HG02840 (cell line): ENCODE measurements around the gene ETV6.
"Not testable (repeated sequence)": the region's sequence is repeated elsewhere in the genome, so short reads cannot be mapped to it uniquely, and the experiment has no call there.

Experiments used
- ATAC-seq: cut with Tn5 transposase; IDR thresholded peaks from one replicate; pipeline ENCODE4 v1.9.1; 2021; ENCODE audit warnings: mild to moderate bottlenecking, moderate library complexity, moderate number of reproducible peaks; ENCODE audit not compliant: unreplicated experiment, low FRiP score

ETV6 gene

GRCh38 chr12:11649413-11650285 lies at the start of gene ETV6:
TSS of gene ETV6 (plus strand) at chr12:11649674. CDS start at chr12:11650128, 454 bp downstream.
- ATAC-seq: peak; percentile 45

- ATAC-seq: no peak
Observed at GRCh38 chr12:11600199-11600598, 49.3 kb upstream of the ETV6 start.

GRCh38 chr12:11601647-11602046 lies 47.8 kb upstream of the ETV6 start:
- ATAC-seq: no peak

DNA sequence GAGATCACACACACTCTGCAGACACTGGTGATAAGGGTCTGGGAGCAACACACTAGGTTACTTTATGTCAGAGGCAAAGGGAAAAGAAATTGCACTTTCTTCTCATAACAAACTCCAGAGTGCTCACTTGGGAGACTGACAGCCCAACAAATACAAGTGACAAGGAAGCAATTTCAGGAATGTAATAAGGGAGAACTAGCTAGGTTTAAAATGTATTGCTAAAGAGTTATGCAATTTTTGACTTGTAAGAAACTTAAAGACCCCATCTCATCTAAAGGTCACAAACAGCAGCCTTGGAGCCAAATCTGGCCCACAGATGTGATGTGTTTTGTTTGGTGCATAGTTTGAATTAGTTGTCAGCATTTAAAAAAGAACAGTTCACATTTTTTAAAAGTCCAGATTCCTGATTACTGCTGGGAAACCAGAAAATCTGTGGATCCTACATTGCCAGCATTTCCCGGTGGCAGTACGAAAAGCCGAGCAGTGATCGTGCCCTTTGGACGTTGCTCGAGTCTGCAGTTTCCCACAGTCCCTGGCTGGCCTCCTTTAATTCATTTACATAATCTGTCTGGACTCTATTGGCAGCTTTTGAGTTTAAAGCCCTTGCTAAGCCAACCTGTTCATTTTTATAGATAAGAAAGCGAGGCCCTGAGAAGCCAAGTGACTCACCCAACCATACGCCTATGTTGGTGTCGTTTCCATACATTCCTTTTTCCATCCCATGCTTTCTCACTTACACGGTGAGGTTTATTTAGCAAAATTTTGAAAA lies 42.0 kb upstream of the ETV6 start:
- no peak for ATAC-seq

GRCh38 chr12:11609045-11609444 lies 40.4 kb upstream of the ETV6 start:
- no peak for ATAC-seq

DNA sequence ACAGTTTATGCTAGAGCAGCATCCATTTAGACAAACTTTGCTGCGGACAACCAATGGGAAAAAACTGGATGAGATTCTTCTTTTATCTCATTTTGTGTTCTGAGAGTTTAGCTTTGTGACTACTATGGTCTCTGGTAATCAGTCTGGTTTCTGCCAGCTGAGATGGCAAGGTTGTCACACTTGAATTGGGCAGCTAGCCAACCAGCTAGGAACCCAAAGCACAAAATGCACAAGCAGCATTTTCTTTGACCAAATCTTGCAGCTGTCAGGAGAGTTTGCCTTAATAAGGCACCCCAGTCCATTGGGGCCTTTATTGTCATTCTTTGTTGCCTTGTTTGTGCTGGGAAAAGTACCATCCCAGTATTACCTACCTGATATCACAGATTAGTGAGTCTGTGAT lies 34.0 kb upstream of the ETV6 start:
- no peak for ATAC-seq

DNA sequence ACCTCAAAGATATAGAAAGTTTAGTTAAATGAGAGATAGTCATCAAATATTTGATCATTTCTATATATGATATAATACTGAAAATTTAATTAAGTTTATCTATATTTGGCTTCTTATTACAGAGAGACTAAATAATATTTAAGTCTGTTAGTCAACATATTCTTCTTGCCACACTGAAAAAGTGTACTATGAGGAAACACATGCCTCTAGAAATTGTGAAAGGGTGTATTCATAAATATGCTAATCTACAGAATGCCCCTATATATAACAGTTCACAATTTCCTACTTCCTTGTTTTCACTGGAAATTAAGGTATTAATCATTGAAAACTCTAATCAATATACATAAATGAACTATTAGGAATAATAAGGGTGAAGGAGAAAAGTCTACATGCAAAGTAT lies 31.4 kb upstream of the ETV6 start:
- ATAC-seq: no peak

GRCh38 chr12:11621797-11622423 lies 27.6 kb upstream of the ETV6 start:
- ATAC-seq: no peak

GRCh38 chr12:11622876-11623281 lies 26.6 kb upstream of the ETV6 start:
- no peak for ATAC-seq

DNA sequence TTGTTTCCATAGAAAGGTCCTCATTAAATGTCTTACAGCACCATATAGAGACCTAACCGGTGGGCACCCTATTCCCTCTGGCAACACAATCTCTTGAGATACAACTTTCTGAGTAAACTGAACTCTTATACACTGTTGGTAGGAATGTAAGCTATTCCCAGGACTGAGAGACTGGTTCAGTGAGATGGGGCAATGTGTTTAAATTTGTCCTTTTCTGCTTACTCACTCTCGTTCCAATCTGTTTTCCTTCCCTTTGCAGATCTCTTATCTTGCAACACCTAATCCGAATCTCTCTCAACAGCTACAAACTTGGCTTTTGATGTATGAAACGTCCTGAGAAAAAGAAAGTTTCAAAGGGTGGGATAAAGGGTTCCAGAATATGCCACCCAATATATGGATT lies 26.1 kb upstream of the ETV6 start:
- ATAC-seq: no peak

- no peak for ATAC-seq
Observed at GRCh38 chr12:11624116-11624515, 25.4 kb upstream of the ETV6 start.

- ATAC-seq: not testable (repeated sequence)
Observed at GRCh38 chr12:11627709-11628108, 21.8 kb upstream of the ETV6 start.

DNA sequence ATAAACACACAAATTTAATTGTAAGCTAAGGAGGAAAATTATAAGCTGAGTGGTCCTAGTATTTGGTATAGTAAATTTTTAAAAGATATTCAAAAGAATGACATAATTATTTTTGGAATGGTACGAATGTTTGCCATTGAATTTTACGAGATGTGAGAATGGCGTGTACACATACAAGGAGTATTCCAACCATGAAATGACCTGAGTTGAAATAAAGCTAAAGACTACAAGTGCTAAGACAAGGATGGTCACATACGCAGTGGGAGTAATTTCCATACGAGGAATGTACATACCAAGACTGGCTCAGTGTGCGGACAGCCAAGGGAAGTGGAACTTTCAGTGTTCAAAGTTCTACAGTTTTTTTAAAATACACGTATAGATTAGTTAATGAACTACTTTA lies 21.1 kb upstream of the ETV6 start:
- ATAC-seq: no peak

GRCh38 chr12:11630046-11630706 lies 19.3 kb upstream of the ETV6 start:
- ATAC-seq: no peak

DNA sequence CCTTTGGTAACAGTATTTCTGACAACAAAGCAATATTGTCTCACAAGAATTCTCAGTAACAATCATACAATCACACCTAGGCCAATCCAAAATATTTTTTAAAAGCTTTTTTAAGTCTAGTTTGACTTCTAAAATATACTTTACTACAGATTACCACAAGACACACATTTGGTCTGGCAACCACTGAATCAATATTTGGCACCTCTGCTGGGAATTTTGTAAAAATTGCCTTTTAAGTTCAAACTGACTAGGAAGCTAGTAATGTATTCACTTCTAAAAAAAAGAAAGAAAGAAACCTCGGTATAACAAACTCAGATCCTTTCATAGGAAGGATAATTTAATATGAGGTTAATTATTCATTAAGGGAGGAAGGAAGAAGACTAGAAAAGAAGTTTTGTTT lies 18.2 kb upstream of the ETV6 start:
- ATAC-seq: no peak

DNA sequence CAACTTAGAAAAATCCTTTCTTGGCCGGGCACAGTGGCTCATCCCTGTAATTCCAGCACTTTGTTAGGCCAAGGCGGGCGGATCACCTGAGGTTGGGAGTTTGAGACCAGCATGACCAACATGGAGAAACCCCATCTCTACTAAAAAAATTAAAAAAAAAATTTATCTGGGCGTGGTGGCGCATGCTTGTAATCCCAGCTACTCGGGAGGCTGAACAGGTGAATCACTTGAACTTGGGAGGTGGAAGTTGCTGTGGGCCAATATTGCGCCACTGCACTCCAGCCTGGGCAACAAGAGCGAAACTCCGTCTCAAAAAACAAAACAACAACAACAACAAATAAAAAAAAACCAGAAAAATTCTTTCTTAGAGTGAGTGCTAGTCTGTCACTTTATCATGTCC lies 17.6 kb upstream of the ETV6 start:
- ATAC-seq: not testable (repeated sequence)

DNA sequence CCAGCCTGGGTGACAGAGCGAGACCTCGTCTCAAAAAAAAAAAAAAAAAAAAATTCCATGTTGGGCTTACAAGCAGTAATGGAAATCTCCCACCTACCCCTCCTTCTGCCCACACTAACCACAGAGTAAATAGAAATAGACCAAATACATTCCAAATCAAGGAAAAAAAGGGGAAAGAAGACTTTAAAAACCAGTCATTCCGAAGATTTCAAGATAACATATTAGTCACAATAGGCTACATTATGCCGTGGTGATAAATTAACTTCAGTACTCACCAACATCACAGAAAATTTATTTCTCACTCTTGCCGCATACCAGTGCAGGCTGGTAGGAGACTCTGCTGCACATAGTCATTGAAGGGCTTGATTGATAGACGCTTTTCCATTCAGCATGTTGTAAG lies 15.5 kb upstream of the ETV6 start:
- ATAC-seq: no peak

DNA sequence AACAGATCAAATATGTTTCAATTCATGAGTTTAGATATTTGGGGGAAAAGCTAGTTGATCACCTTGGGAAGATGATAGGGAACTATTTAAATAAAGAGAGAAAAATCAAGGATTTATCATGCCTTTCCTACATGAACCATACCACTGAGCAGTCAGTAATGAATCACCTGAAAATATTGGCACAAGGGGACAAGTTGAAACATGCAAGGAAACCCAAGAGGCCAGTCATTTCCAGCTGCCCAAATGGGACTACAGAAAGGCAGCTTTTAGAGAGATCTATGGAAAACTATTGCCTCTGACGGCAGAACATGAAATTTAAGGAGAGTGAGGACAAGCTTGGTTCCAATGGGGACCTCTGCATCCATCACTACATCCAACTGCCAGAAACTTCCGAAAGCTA lies 14.1 kb upstream of the ETV6 start:
- ATAC-seq: no peak

DNA sequence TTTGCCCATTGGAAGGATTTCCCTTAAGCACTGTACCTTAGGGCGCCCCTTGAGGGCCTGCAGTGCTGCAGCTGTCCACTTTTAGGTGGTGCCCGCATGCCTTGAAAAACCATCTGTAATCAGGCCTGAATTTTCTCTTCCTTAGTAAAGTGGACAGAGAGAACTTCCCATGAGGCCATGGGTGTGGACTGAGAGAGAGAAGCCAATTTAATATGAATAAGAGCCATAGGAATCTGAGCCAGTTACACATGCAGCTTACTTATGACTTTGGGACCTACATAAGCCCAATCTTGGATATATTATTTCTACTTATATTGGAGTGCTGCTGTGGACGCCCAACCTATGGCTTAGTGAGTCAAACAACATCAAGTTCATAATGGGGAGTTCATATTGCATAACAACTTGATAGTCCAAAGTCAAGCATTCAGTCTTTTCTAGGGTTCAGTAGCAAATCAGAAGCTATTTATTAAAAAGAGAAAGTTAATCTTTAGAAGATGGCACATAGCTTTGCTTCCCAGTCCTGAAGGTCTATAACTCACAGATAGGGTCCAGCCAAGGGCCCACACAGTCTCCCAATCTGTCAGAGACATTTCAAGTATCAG lies 11.1 kb upstream of the ETV6 start:
- no peak for ATAC-seq

GRCh38 chr12:11639454-11639853 lies 10.0 kb upstream of the ETV6 start:
- no peak for ATAC-seq
